ENCODE data around the gene SERP2.
A peak's percentile ranks its signal among the peaks of the same experiment; 100 is the strongest.

SERP2 gene

GRCh38 chr13:44435142-44435918 is 61.7 kb downstream of the SERP2 start:
- peak; percentile 92 for DNase-seq (ENCODE audit: low spot score)

- peak; percentile 47 for DNase-seq (ENCODE audit: low spot score)
Measured at GRCh38 chr13:44435919-44436510, 62.4 kb downstream of the SERP2 start.

GRCh38 chr13:44436589-44437337 is 63.1 kb downstream of the SERP2 start:
- peak; percentile 97 for DNase-seq (ENCODE audit: low spot score)

GRCh38 chr13:44437356-44438233 is 64.0 kb downstream of the SERP2 start:
- peak; percentile 76 for DNase-seq (ENCODE audit: low spot score)

GRCh38 chr13:44438234-44438579 is 64.6 kb downstream of the SERP2 start:
- DNase-seq (ENCODE audit: low spot score): no peak

GRCh38 chr13:44439452-44440024 is 65.9 kb downstream of the SERP2 start:
- DNase-seq (ENCODE audit: low spot score): no peak

GRCh38 chr13:44440046-44440608 is 66.5 kb downstream of the SERP2 start:
- DNase-seq (ENCODE audit: low spot score): no peak

Measured in globus pallidus (tissue), 1 donor.